IPS DF 4.7 (cell line): ENCODE measurements around the gene GPR158.
A peak's percentile ranks its signal among the peaks of the same experiment; 100 is the strongest.

Experiments used
- DNase-seq: peaks from one replicate; pipeline ENCODE4 v3.0.0-alpha.2; 2013; ENCODE audit warnings: low spot score; ENCODE audit errors: extremely low read depth

The GPR158 gene

GRCh38 chr10:25393621-25394020 lies 218.8 kb downstream of the GPR158 start:
- DNase-seq: no peak

- DNase-seq: no peak
Measured at GRCh38 chr10:25398680-25399079, 223.9 kb downstream of the GPR158 start.

- DNase-seq: no peak
Measured at GRCh38 chr10:25405871-25406270, 231.1 kb downstream of the GPR158 start.

DNA sequence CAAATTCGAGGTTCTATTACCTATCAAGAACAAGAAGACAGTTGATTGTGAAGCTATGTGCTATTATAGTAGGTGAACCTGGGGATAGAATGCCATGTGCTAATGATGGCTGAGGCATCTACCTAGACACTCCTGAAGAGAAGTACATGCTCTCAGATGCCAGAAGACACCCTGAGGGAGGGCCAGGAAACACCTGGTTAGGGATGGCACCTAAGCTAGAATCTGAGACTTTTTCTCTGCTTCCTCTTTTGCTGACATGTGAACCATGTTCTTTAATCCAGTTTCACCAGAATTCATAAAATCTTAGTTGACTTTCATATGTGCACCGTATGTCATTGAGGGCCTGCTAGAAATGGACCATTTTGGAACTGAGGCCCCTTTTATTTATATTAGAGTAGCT lies 242.8 kb downstream of the GPR158 start:
- DNase-seq: no peak

GRCh38 chr10:25425776-25426175 lies 251.0 kb downstream of the GPR158 start:
- DNase-seq: no peak

GRCh38 chr10:25436431-25436830 lies 261.6 kb downstream of the GPR158 start:
- no peak for DNase-seq

DNA sequence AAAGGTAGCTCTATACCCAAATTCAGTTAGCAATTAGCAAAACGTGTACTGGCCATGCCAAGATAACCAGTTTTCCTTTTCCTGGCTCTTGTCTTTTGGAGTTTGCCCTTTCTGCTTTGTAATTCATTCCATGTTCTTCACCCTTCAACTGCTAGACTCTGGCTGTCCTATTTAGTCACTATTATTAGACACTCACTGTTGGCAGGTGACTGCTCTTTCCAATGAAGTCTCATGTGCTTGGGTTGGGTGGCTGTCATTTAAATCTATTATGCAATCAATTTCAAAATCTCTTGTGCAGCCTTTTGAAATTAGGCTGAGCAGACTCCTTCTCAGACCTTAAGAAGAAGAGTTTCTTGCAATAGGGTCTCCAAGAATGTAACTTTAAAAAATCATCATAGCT lies 266.5 kb downstream of the GPR158 start:
- no peak for DNase-seq

DNA sequence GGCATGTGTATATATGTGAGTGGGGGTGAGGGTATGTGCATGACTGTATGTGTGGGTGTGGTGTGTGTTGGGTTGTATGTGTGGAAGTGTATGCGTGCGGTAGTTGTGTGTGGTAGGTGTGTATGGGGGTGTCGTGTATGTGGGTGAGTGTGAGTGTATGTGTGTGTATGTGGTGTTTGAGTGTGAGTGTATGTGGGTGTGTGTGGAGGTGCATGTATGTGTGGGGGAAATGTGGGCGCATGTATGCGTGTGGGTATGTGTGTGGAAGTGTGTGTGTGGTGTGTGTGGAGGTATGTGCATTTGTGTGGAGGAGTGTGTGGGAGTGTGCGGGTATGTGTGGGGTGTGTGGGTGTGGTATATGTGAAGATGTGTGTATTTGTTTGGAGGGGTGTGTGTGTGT lies 269.5 kb downstream of the GPR158 start:
- DNase-seq: no peak

DNA sequence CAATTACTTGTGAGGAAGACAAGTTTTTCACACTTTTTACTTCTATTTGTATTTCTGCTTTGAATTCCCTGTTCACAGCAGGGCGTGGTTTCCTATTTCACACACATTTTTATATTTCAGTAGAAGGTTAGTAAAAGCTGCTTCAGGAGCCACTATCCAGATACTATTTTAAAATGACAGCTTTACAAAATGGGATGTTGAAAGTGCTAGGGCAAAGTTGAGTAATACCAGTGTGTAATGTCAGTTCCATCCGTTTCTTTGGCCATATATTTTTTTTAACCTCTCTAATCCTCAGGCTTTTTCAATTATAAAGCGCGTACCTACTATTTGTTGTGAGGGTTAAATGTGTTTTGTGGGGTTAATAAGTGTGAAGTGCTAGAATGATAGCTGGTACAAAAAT lies 276.6 kb downstream of the GPR158 start:
- no peak for DNase-seq

DNA sequence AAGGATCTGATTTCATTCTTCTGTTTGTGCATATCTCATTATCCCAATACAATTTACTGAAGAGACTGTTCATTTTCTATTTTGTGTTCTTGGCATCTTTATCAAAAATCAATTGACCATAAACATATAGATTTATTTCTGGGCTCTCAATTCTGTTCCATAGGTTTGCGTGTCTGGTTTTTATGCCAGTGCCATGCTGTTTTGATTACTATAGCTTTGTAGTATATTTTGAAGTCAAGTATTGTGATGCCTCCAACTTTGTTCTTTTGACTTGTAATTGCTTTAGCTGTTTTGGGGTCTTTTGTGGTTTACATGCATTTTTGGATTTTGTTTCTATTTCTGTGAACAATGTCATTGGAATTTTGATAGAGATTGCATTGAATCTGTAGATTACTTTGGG lies 278.8 kb downstream of the GPR158 start:
- DNase-seq: no peak

DNA sequence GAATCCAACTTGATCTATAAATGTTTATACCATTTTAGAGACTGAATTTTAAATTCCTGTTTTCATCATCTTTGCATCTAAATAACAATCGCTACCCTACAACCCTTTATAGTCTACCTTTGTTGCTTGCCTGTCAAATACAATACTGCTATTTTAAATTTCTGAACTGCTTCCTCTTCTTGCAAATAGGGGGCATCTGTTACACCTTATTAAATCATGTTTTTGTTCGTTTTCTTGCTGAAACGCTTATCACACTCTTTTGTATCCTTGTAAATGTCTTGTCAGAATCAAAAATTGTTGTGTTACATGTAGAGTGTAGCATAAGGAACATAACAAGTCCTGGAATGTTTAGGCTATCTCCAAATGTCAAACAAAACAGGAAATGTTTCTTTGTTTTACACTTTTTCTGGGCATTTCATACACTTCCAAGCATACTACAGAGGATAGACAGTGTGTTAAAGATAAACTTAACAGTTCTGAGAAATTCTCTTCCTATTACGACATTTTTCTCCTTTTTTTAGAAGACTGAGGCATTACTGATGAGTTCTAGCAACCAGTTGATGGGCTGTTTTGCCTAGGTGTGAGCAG lies 281.3 kb downstream of the GPR158 start:
- DNase-seq: no peak

- DNase-seq: no peak
Measured at GRCh38 chr10:25457552-25457951, 282.8 kb downstream of the GPR158 start.

DNA sequence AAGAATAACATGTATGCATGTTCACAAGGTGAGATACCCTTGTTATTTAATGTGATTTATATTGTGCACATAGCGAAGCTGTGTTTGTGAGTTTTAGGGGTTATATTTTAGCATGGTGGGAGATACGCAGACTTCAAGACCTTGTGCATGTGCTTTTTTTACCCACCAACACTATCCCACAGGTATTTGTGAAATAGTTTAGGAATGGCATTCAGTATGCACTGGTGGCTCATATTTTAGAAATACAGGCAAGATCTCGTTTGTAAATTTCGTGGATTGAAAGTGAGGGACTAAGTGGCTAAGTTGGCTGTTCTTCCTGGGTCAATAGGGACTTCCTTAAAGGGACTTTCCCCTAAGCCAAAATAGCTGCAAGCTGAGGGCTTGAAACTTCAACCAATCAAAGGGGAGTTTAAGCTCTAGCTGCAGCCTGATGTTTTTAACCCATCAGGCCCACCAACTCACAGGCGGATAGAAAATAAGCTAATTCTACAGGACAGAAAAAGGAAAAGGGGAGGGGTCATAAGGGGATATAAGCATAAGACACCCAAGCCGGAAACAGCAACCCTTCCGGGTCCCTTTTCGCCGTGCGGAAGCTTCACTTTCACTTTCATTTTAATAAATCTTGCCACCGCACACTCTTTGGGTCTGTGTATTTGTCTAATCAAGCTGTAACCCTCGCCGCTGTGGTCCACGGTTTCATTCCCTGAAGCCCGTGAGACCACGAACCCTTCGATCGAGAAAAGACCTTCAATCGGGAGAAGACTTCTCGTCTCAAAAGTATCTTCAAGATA lies 291.0 kb downstream of the GPR158 start:
- no peak for DNase-seq

DNA sequence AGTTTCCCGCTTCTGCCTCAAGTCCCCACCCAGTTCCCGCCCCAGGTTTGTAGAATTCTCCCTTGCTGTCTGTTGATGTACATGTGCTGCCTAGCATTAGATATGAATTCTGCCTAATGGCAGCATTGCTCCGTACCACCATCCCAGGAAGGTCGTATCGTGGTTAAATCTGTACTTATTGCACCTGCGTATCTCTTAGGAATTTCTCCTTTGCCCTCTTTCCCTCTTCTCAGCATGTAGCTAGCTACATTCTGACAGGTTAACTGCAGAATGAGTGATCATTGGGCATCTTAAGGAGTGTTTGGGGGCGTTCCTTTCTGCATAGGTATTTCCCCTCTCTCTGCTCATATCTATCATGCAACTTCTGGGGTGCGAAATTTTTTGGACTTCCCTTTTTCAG lies 293.1 kb downstream of the GPR158 start:
- no peak for DNase-seq

- DNase-seq: no peak
Measured at GRCh38 chr10:25481467-25481866, 306.7 kb downstream of the GPR158 start.

DNA sequence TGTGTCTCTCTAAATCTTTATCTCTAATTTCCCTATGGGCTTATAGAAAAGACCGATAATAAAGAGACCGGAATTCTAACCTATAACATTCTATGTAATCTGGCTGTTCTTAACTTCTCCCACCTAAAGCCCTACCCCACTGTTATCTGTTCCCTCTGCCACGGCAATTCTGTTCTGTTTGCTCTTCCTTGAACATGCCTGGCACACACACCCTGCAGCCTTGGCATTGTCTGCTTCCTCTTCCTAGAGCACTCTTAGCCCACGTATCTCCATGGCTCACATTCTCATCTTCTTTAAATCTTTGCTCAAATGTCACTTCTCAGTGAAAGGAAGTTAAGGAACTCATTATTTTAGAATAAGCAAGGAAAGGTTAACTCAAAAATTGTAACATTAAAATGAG lies 309.2 kb downstream of the GPR158 start:
- no peak for DNase-seq

DNA sequence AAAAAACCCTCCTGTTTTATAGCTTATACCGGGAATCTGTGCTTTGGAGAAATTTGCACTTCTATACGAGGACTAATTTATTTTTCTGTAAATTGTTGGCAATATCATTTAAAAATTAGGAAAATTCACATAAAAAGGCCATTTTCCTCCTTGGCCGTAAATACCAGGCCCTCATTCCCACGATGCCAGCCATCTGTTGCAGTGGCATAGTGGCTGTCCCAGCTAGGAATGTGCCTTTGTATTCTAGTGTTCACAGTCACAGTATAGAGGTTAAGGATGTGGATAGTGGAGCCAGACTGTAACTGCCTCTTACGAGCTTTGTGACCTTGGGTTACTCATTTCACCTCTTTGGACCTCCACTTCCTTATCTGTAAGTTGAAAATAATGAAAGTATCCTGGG lies 312.5 kb downstream of the GPR158 start:
- DNase-seq: no peak

- no peak for DNase-seq
Measured at GRCh38 chr10:25492040-25492439, 317.2 kb downstream of the GPR158 start.

- no peak for DNase-seq
Measured at GRCh38 chr10:25492680-25493079, 317.9 kb downstream of the GPR158 start.

DNA sequence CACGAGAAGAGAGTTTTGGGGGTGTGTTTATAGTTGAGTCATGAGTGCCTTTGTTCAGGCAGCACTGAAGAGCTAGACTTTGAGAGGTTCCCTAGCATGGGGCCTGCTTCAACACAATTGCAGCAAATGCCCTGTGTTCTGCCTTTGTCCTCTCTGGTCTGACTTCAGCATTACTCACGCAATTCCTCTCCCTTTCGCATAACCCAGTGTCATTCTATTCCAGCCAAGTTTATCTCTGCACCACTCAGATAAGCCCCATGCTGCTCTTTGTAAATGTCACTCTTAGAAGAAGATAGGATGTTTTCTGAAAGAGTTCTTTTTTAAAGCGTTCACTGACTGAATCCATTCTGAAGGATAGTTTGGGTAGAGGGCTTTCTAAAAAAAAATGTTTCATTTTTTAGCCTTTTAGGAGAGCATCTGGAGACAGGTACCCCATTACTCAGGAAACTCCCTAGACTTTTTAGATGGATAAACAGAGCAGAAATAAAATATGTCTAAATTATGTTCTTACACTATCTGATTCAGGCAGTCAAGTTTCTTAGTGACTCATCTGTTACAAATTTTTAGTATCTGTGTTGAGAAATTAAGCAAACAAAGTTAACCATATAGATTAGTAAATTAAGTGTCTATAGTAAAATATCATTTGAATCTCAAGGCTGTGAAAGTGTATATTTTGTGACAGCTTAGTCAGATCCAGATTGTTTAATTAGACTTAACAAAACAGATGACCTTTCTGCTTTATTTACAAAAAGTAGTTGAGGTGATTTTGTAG lies 318.5 kb downstream of the GPR158 start:
- peak; percentile 88 for DNase-seq

GRCh38 chr10:25497246-25497645 lies 322.4 kb downstream of the GPR158 start:
- DNase-seq: no peak

DNA sequence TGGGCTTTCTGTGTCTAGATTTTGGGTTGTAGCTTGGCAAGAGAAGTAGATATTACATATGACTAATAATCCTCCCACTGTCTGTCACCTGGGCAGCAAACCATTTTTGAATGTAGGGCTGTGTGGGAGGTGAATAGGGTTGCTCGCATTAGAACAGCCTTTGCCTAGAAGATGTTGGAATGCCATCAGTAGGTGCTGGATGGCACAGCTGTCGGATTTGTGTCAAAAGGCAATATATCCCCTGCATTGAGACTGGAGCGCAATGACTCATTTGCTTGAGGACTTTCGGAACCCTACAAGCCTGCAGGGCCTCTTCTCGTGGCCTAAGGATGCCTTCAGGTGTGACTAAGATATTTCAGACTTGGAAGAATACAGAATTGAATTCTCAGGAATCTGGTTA lies 323.8 kb downstream of the GPR158 start:
- DNase-seq: no peak

DNA sequence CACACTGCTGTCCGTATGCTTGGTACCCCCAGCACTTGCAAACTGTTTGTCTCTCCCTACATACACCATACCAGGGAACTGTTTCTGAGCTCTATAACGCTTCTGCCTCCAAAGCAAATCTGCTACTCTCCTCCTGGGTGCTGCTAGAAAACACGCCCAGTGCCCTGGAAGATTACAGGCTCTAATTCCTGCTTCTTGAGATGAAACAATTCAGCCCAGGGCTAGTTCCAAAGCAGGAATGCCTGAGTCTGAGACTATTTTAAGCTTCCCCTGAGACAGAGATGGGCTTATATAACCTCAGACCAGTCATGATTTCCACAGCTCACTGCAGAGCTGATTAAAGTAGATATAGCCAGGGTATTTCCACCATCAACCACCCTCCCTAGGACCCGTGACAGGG lies 327.1 kb downstream of the GPR158 start:
- no peak for DNase-seq
